ENCODE data around the gene ARPC5. TPM values are rescaled to one million over a fixed set of nuclear protein-coding genes. Genes with fewer than 3 reads are reported as not detected.
A peak's percentile ranks its signal among the peaks of the same experiment; 100 is the strongest.

ARPC5 gene
- total RNA-seq, 2 experiments from 2014 or later, result 271 to 274 TPM

DNA sequence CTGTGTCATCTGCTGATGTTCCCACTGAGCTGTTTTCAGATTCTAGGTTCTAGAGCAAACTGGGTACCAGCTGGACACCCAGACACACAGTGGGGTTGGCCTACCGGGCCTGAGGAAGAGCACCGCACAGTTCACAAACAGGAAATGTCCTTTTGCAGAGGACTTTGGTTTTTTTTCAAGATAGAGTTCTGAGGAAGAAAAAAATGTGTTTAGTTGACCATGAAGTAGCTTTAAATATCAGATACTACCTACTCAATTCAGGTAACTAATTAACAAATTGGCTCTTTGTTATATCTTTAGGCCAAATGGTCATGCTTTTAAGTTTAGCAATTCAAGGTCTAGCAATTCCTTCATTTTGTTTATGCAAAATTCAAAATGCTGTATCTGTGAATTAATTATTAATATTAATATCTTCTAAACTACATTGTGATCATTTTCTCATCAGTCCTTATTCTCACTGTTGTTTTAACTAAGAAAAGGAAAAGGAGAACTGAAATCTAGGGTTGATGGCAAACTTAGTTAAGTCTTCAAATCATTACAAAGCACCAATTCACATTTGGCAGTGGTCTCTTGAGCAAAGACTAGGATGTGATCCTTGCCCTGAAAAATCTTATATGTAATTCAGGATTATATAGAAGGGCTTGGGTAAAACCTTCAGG lies 28.1 kb downstream of the ARPC5 start:
- H3K4me1 Mint-ChIP-seq (ENCODE audit: low read depth), result peaks cover 19% of the 10 kb centered on the region
- POLR2A ChIA-PET, result interaction anchor here (1.0 kb wide), 1 partner anchor 28 kb away, joined by 3 read pairs; no protein-coding TSS in a partner anchor
- no peaks in the 10 kb centered on the region for H3K9me3 Mint-ChIP-seq (ENCODE audit: insufficient read depth)
- CTCF ChIA-PET, result interaction anchor here (0.6 to 1.0 kb wide), 2 partner anchors 25 to 715 kb away, joined by 3 read pairs; no protein-coding TSS in a partner anchor
- no peak for DNase-seq
- ATAC-seq, result no peak
- no peak overlapping the region for H3K27ac Mint-ChIP-seq
- peaks cover 2% of the 10 kb centered on the region for H3K36me3 Mint-ChIP-seq (ENCODE audit: low read depth)
- H3K4me3 Mint-ChIP-seq, result no peak overlapping the region
- peaks cover 2% of the 10 kb centered on the region for H3K27me3 Mint-ChIP-seq (ENCODE audit: low read depth)

DNA sequence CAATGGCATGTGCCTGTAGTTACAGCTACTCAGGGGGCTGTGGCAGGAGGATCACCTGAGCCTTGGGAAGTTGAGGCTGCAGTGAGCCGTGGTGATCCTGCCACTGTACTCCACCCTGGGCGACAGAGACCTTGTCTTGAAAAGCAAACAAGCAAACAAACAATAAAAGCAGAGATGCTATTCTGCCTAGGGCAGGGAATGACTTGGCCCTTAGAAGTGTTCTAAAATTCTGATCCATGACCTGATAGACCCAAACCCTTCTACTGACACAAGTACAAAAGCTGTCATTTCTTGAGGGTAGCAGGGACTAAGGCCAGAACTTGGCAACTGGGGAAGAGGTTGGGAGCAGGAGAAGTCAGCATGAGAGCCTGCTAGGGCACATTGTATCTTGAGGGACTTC lies 29.7 kb downstream of the ARPC5 start:
- ATAC-seq (no peak), DNase-seq (no peak)
- H3K36me3 Mint-ChIP-seq (ENCODE audit: low read depth), result peaks cover 2% of the 10 kb centered on the region
- H3K4me1 Mint-ChIP-seq (ENCODE audit: low read depth), result peaks cover 19% of the 10 kb centered on the region
- CTCF ChIA-PET, result interaction anchor here (1.5 kb wide), 1 partner anchor 17 kb away, joined by 3 read pairs; no protein-coding TSS in a partner anchor
- H3K27me3 Mint-ChIP-seq (ENCODE audit: low read depth), result peaks cover 2% of the 10 kb centered on the region
- H3K9me3 Mint-ChIP-seq (ENCODE audit: insufficient read depth), result no peaks in the 10 kb centered on the region
- POLR2A ChIA-PET, result no interaction called here
- no peak overlapping the region for H3K27ac Mint-ChIP-seq
- no peak overlapping the region for H3K4me3 Mint-ChIP-seq

DNA sequence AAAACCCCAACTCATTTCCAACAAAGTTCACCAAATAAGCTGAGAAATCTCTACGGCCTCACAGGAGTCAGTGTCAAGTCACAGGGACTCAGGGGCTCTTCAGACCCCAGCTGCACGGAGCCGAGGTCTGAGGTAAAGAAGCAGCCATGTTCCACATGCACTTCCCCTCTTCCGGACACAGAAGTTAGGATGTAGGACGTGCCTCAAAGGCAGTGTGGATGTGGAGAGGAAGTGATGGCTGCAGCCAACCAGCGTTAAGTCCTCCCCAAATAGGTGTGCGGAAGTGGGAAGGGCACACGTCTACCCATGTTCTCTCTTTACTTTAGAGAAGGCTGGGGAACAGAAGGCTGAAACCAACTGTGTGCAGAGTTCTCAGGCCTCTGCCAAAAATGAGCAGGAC lies 30.8 kb downstream of the ARPC5 start:
- Mint-ChIP-seq H3K27me3 (ENCODE audit: low read depth) (no peaks in the 10 kb centered on the region), H3K36me3 (ENCODE audit: low read depth) (peaks cover 2% of the 10 kb centered on the region), H3K27ac (no peak overlapping the region), H3K4me3 (no peak overlapping the region), H3K4me1 (ENCODE audit: low read depth) (peaks cover 19% of the 10 kb centered on the region), H3K9me3 (ENCODE audit: insufficient read depth) (no peaks in the 10 kb centered on the region)
- ATAC-seq (no peak), DNase-seq (no peak)
- POLR2A ChIA-PET, result no interaction called here
- CTCF ChIA-PET, result no interaction called here

DNA sequence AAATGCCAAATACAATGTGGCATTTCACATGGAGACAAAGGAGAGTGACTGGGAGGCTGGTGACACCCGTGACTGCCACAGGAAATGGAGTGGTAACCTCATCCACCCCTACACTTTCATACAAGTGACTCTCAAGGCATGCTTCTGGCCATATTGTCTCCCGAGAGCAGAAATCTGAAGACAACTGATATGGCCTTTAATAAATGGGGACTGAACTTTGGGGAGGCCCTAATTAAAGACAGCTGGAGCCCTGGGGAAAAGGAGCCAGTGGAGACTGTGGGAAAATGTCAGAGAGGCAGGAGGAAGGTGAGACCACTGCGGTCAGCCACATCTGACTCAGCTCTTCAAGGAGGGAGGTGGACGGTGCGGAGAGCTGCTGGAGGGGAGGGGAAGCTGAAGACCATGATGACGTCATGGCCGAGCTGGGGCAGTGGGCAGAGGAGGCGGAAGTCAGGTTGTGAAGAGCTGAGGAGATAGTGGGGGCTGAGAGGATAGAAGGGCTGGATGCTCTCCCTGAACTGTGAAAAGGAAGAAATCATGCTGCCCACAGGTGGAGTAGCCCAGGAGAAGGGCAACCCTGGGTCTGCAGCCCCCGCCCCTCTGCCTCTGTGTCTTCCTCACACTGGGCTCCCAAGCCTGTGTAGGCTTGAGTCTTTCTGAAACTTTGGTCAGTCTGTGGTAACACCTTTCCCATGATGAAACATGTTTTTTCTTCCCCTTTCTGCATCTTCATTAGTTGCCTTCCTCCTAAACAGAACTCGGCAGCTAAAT lies 31.4 kb downstream of the ARPC5 start:
- no peak overlapping the region for H3K4me3 Mint-ChIP-seq
- no peak for DNase-seq
- H3K4me1 Mint-ChIP-seq (ENCODE audit: low read depth), result peaks cover 20% of the 10 kb centered on the region
- CTCF ChIA-PET, result no interaction called here
- H3K9me3 Mint-ChIP-seq (ENCODE audit: insufficient read depth), result no peaks in the 10 kb centered on the region
- peak overlapping the region; percentile 63 for H3K27ac Mint-ChIP-seq
- POLR2A ChIA-PET, result no interaction called here
- H3K27me3 Mint-ChIP-seq (ENCODE audit: low read depth), result no peaks in the 10 kb centered on the region
- no peak for ATAC-seq
- H3K36me3 Mint-ChIP-seq (ENCODE audit: low read depth), result peaks cover 2% of the 10 kb centered on the region

- DNase-seq (no peak), ATAC-seq (no peak)
- Mint-ChIP-seq H3K27ac (no peak overlapping the region), H3K27me3 (ENCODE audit: low read depth) (no peaks in the 10 kb centered on the region), H3K9me3 (ENCODE audit: insufficient read depth) (no peaks in the 10 kb centered on the region), H3K4me1 (ENCODE audit: low read depth) (peaks cover 30% of the 10 kb centered on the region), H3K36me3 (ENCODE audit: low read depth) (peaks cover 2% of the 10 kb centered on the region), H3K4me3 (no peak overlapping the region)
- CTCF ChIA-PET, result no interaction called here
- POLR2A ChIA-PET, result no interaction called here
Observed at GRCh38 chr1:183602510-183602909, 33.1 kb downstream of the ARPC5 start.

- H3K36me3 Mint-ChIP-seq (ENCODE audit: low read depth), result no peaks in the 10 kb centered on the region
- CTCF ChIA-PET, result interaction anchor here (2.8 kb wide), 1 partner anchor 21 kb away, joined by 10 read pairs; no protein-coding TSS in a partner anchor
- H3K9me3 Mint-ChIP-seq (ENCODE audit: insufficient read depth), result no peaks in the 10 kb centered on the region
- peaks cover 3% of the 10 kb centered on the region for H3K27me3 Mint-ChIP-seq (ENCODE audit: low read depth)
- H3K27ac Mint-ChIP-seq, result no peak overlapping the region
- POLR2A ChIA-PET, result interaction anchor here (2.9 kb wide), 1 partner anchor 11 kb away, joined by 12 read pairs; the partner anchor contains the start of gene NCF2
- DNase-seq (no peak), ATAC-seq (no peak)
- H3K4me3 Mint-ChIP-seq, result no peak overlapping the region
- H3K4me1 Mint-ChIP-seq (ENCODE audit: low read depth), result peaks cover 32% of the 10 kb centered on the region
Observed at GRCh38 chr1:183600634-183601033, 34.9 kb downstream of the ARPC5 start.

- Mint-ChIP-seq H3K27me3 (ENCODE audit: low read depth) (peaks cover 5% of the 10 kb centered on the region), H3K4me3 (no peak overlapping the region), H3K36me3 (ENCODE audit: low read depth) (no peaks in the 10 kb centered on the region), H3K4me1 (ENCODE audit: low read depth) (peaks cover 32% of the 10 kb centered on the region), H3K9me3 (ENCODE audit: insufficient read depth) (no peaks in the 10 kb centered on the region), H3K27ac (no peak overlapping the region)
- CTCF ChIA-PET, result interaction anchor here (2.8 kb wide), 1 partner anchor 20 kb away, joined by 10 read pairs; no protein-coding TSS in a partner anchor
- DNase-seq (no peak), ATAC-seq (no peak)
- POLR2A ChIA-PET, result interaction anchor here (0.8 to 2.9 kb wide), 2 partner anchors 11 to 20 kb away, joined by 3 to 12 read pairs; partner anchors contain the start of gene NCF2
Observed at GRCh38 chr1:183600136-183600535, 35.4 kb downstream of the ARPC5 start.

DNA sequence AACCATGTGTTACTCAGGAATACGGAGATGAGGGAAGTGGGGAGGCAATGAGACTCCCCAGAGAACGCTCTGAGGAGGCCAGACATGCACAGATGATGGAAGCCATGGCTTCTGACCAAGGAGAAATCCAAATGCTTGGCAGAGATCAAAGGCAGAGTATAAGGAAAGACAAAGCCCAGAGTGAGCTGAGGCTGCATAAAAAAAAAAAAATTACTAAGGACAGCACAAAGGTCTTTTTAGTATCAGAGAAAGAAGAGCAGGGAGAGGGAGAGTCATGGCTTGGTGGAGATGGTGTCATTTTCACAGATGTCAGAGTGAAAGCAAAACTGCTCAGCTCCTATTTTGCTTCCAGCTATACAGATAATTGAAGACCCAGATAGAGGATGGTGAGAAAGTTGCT lies 37.2 kb downstream of the ARPC5 start:
- peaks cover 5% of the 10 kb centered on the region for H3K27me3 Mint-ChIP-seq (ENCODE audit: low read depth)
- DNase-seq (no peak), ATAC-seq (peak; percentile 67)
- POLR2A ChIA-PET, result no interaction called here
- no peak overlapping the region for H3K4me3 Mint-ChIP-seq
- H3K4me1 Mint-ChIP-seq (ENCODE audit: low read depth), result peaks cover 20% of the 10 kb centered on the region
- CTCF ChIA-PET, result interaction anchor here (0.8 to 2.8 kb wide), 6 partner anchors 9 to 87 kb away, joined by 3 to 10 read pairs (median 4); no protein-coding TSS in a partner anchor
- H3K36me3 Mint-ChIP-seq (ENCODE audit: low read depth), result no peaks in the 10 kb centered on the region
- H3K27ac Mint-ChIP-seq, result peak overlapping the region; percentile 10
- no peaks in the 10 kb centered on the region for H3K9me3 Mint-ChIP-seq (ENCODE audit: insufficient read depth)

DNA sequence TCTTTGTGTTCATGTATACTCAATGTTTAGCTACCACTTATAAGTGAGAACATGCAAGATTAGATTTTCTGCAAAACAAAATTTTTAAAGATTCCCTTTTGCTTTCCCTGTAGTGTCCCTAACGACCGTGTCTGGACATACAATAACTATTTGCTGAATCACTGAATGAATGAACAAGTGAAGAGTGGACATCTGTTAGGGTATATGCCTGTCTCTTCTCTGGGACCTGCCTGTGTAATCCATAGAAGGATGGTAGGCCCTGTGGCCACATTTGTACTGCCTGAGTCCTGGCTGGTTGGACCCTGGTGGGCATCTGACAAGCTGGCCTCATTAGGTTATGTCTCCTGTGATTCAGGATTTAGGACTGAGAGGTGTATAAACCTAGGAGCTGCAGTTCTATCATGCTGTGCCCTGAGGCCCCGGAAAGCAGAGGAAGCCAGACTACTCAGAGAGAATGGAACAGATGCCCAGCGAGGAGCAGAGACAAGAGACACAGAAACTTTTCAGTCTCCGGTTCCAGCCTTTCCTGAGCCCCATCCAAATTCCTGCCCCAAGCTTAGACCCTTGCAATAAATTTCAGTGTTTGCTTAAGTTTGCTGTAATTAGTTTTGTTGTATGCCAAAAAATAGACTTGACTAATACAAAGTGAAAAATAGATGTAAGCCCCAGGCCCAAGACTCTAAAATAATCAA lies 37.8 kb downstream of the ARPC5 start:
- Mint-ChIP-seq H3K36me3 (ENCODE audit: low read depth) (no peaks in the 10 kb centered on the region), H3K4me1 (ENCODE audit: low read depth) (peaks cover 23% of the 10 kb centered on the region), H3K27ac (no peak overlapping the region), H3K4me3 (no peak overlapping the region), H3K9me3 (ENCODE audit: insufficient read depth) (no peaks in the 10 kb centered on the region), H3K27me3 (ENCODE audit: low read depth) (peaks cover 5% of the 10 kb centered on the region)
- no peak for ATAC-seq
- no peak for DNase-seq
- ChIA-PET POLR2A (no interaction called here), CTCF (interaction anchor here (1.3 to 2.8 kb wide), 3 partner anchors 9 to 87 kb away, joined by 4 to 10 read pairs (median 5); no protein-coding TSS in a partner anchor)

- CTCF ChIA-PET, result no interaction called here
- Mint-ChIP-seq H3K4me3 (no peak overlapping the region), H3K27ac (no peak overlapping the region), H3K4me1 (ENCODE audit: low read depth) (peaks cover 23% of the 10 kb centered on the region), H3K36me3 (ENCODE audit: low read depth) (no peaks in the 10 kb centered on the region), H3K9me3 (ENCODE audit: insufficient read depth) (no peaks in the 10 kb centered on the region), H3K27me3 (ENCODE audit: low read depth) (peaks cover 5% of the 10 kb centered on the region)
- POLR2A ChIA-PET, result no interaction called here
- ATAC-seq (no peak), DNase-seq (no peak)
Observed at GRCh38 chr1:183596500-183596899, 39.1 kb downstream of the ARPC5 start.

DNA sequence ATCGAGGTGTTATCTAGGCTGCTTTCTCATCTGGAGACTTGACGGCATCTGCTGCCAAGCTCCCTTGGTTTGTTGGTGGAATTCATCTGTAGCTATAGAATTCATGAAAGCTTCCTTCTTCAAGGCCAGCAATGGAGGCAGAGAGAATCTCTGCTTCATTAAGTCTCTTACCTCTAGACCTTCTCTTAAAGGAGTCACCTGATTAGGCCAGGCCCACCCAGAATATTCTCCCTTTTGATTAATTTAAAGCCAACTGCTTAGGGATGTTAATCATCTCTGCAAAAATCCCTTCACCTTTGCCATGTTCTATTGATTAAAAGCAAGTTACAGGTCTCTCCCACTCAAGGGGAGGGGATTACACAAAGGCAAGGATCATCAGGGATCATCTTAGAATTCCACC lies 40.0 kb downstream of the ARPC5 start:
- H3K27me3 Mint-ChIP-seq (ENCODE audit: low read depth), result peaks cover 5% of the 10 kb centered on the region
- H3K36me3 Mint-ChIP-seq (ENCODE audit: low read depth), result no peaks in the 10 kb centered on the region
- peaks cover 31% of the 10 kb centered on the region for H3K4me1 Mint-ChIP-seq (ENCODE audit: low read depth)
- ATAC-seq (no peak), DNase-seq (no peak)
- no peaks in the 10 kb centered on the region for H3K9me3 Mint-ChIP-seq (ENCODE audit: insufficient read depth)
- ChIA-PET POLR2A (no interaction called here), CTCF (no interaction called here)
- no peak overlapping the region for H3K4me3 Mint-ChIP-seq
- H3K27ac Mint-ChIP-seq, result no peak overlapping the region

All from activated CD8-positive, alpha-beta T cell treated with anti-CD3 and anti-CD28 coated beads, Interleukin-2, amount 10 ng/mL, durations not matched to agents 7 days and 5 days (primary cell).